GM18858 (cell line): ENCODE results near the gene UBXN1.

ENCODE experiments used
- ATAC-seq: cut with Tn5 transposase; IDR thresholded peaks from one replicate; pipeline ENCODE4 v1.9.1; 2021; ENCODE audit not compliant: unreplicated experiment

Gene UBXN1

DNA sequence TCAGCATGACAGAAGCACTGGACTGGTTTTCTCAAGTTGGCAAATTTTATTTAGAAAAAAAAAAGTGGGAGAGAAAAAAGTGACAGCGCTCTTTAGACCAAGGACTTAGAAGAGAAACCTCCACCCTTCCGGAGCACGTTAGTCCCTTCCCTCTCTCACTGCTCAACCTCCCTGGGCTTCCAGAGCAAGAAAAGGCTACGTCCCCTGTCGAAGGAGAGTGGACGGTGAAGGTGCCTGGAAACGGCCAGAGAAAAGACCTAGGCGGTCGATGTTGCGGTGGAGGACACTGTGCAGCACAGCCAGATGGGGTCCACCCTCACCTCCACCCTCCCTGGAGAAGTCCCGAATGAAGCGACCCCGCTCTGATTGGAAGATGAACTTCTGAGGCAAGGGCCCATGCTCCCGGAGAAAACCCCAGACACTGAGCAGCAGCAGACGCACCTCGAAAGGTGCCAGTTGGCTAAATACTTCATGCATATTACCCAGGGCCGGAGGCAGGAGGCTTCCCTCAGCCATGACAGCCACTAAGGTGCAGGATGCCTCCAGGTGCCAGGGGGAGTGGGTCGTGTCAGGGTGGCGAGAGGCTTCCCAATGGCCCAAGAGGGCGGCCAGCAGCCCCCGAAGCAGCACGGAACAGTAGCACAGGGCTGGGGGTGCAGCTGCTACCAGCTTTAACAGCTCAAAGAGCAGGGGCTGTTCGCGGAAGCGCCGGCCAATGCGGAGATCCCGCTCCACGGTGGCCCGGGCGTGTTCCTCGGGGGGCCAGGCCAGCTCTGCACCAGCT lies 31.9 kb downstream of the UBXN1 start:
- ATAC-seq, result no peak

DNA sequence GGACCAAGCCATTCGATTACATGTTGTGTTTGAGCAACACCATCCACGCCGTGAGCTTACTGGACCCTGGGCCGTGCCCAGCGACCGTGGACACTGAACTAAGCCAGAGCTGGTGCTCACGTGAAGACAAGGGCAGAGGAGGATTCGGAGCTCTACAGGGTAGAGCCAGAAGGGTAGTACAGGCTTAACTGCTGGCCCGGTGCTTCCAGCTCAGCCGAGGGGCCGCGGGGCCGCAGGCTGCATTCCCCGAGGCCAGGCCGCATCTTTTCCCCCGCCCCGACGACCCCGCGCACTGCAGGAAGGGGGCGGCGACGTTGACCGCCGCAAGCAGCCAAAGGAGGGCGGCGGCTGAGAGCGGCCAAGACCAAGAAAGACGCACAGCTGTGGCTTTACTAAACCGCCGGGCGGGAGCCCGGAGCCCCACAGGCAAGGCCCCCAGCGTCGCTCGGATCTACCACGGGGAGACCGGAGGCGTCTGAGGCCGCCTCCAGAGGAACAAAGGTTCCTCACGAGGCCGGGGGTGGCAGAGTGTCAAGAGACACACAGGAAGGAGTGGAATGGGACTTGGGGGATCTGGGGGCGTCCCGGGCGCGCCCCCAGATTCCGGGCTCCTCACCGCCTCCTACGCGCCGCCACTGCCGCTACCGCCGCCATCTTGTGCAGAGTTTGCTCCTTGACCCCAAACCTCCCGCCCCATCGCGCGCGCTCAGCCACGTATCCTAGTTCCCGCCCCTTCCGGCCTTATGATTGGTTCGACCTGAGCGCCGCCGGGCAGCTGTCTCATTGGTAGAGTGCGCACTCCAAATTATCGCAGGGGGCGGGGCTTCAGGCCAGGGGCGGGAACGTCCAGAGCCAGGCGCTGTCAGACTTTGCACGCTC lies 32.7 kb downstream of the UBXN1 start, which contains the start of gene GANAB:
TSS of gene GANAB (minus strand) at position 668 of the 879 bp plus-strand sequence. CDS start at position 654, 14 bp downstream.
- peak; percentile 72 for ATAC-seq

DNA sequence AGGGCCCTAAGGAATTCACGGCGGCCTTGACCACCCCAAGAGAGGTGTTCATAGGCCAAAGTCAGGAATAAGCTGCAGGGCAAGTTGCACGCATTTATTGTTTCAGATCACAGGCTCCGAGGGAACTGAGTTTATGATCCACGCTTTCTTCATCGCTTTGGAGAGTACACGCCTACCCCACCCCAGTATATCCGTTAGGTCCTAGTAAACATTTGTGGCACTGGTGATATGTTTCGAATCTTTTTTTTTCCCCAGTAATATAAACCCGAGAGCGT lies 33.3 kb downstream of the UBXN1 start:
- no peak for ATAC-seq

DNA sequence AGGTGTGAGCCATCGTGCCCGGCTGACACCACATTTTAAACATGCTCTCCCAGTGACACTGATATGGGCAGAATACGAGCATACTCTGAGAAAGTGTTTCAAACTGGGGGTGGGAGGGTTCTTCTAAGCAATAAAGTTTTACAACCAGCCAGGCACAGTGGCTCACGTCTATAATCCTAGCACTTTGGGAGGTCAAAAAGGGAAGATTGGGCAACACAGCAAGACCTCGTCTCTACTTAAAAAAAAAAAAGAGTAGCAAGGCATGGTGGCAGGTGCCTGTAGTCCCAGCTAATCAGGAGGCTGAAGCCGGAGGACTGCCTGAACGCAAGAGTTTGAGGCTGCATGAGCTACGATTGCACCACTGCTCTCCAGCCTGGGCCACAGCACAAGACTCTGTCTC lies 34.7 kb downstream of the UBXN1 start:
- no peak for ATAC-seq

DNA sequence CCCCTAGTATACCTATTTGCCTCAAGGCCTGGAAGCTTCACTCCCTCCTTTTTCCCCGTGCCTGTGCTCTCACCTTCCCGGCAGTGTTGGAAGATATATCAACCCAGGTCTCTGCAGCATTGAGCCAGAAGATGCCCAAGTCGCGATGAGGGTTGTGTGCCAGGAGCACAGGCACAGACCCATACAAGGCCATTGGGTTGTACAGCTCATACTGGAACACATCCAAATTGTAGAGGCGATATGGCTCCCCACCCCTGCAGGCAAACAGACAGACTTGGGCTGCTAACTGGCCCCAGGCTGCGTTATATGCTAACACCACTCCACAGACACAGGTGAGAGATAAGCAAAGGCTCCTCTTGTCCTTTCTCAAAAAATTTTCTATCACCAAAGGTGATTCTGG lies 46.4 kb downstream of the UBXN1 start:
- no peak for ATAC-seq

DNA sequence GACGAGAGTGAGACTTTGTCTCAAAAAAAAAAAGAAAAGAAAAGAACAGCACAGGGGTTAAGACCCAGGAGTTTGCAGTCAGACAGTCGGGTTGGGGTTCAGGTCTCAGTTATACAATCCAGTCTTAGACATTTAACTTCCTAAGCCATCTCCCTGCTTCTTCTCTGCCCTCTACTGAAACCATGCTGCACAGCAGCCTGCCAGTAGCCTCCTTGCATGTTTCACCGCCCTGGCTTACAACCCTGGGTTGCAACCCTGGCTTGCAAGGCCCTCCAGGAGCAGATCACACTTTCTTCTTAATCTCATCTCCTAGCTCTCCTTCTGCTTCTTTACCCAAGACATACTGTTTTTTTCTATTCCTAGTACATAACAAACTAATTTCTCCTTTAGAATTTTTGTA lies 51.2 kb downstream of the UBXN1 start:
- no peak for ATAC-seq
